GM19328 (cell line): ENCODE data around the gene SLC31A2.

Experiments used
- ATAC-seq: cut with Tn5 transposase; IDR thresholded peaks from one replicate; pipeline ENCODE4 v1.9.1; 2021; ENCODE audit warnings: mild to moderate bottlenecking, moderate library complexity; ENCODE audit not compliant: unreplicated experiment

Gene SLC31A2

GRCh38 chr9:113184539-113184938 lies 33.7 kb downstream of the SLC31A2 start:
- ATAC-seq, result no peak

- ATAC-seq, result no peak
Measured at GRCh38 chr9:113185271-113185670, 34.5 kb downstream of the SLC31A2 start.

GRCh38 chr9:113186137-113186755 lies 35.4 kb downstream of the SLC31A2 start:
- ATAC-seq, result no peak

GRCh38 chr9:113187929-113188595 lies 37.3 kb downstream of the SLC31A2 start:
- no peak for ATAC-seq

DNA sequence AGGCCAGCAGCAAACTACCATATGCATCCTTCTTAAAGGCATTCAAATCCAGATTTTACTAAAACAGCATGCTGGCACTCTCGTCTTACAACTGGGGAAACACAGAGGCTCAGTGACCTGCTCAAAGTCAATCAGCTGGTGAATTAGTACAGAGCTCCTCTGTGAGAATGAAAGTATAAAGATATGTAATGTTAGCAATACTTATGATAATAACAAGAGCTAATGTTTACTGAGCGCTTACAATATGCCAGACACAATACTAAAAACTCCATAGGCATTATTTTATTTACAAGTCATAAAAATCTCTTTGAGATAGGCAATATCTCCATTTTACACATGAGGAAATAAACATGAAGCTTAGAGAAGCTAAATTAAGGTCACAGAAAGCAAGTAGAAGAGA lies 41.6 kb downstream of the SLC31A2 start:
- no peak for ATAC-seq

DNA sequence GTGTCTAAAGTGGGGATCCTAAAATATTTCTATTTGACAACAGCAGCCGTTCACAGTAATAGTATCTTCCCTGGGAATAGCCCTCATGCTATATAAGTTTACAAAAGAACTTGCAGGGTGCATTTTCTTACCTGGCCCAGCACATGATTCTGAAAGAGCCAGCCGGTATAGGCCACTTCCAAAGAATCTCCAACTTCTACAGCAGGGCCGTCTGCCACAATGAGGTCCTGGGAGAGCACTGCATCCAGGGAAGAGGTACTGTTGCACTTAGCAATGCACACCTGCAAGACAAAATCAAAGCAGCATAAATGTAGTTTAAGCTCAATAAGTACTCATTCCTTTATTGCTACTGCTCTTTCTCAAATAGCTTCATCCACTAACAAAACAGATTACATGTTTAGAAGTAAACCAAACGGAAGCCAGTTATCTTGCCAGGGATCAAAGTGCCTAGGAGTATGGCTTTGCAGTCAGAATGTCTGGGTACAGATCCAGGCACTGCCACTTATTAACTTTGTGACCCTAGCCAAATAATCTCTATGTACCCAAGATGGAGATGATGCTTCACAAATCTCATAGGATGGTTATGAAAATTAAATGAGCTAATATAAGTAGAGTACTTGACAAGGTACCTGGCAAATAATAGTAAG lies 49.0 kb downstream of the SLC31A2 start:
- no peak for ATAC-seq

DNA sequence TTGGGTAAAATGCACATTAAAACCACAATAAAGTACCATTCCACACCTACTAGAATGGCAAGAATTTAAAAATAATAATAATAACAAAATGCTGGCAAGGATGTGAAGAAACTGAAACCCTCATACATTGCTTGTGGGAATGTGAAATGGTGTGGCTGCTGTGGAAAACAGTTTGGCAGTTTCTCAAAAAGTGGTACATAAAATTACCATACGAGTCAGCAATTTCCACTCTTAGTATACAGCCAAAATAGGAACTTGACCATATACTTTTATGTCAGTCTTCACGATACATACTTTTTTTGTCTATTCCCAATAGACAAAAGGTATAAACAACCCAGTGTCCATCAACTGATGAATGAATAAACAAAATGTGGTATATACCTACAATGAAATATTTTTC lies 54.6 kb downstream of the SLC31A2 start:
- ATAC-seq, result no peak

GRCh38 chr9:113205861-113206260 lies 55.1 kb downstream of the SLC31A2 start:
- ATAC-seq, result no peak

DNA sequence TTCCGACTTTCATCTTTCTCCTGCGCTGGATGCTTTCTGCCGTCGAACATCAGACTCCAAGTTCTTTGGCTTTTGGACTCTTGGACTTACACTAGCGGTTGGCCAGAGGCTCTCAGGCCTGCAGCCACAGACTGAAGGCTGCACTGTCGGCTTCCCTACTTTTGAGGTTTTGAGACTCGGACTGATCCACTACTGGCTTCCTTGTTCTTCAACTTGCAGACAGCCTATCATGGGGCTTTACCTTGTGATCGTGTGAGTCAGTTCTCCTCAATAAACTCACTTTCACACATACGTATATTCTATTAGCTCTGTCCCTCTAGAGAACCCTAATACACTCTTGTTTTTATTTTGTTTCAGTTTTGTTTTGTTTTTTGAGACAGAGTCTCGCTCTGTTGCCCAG lies 60.0 kb downstream of the SLC31A2 start:
- ATAC-seq, result no peak
